Right lobe of liver (tissue), 4 donors: ENCODE results near the gene OR4K2.

Experiments
- CTCF ChIP-seq, 4 donors: fragments of 200-600 bp in 3 of 4; fragments of 450-650 bp in 1 of 4; IDR thresholded peaks; one replicate each; pipeline versions ENCODE4 v1.5.1 to v1.8.0; 2016 to 2022; ENCODE audit warnings: antibody characterized with exemption in 4 of 4, mild to moderate bottlenecking in 2 of 4
- POLR2A ChIP-seq: fragments of 450-650 bp; IDR thresholded peaks from one replicate; pipeline ENCODE4 v1.6.1; 2017; ENCODE audit warnings: antibody characterized with exemption, mild to moderate bottlenecking
- donor health status: DM: no; HTN: no; CAD: no.
- donor health status: DM: no; HTN: no; CAD: no.
- donor health status: DM: no; HTN: yes; CAD: no.

- TF ChIP-seq CTCF (IDR thresholded peaks at IDR 0.05) (no peak), POLR2A (no peak)
These were observed at the start of gene OR4K2 for GRCh38 chr14:19874842-19875241.
